ENCODE measurements around the gene TMEM204. TPM values are rescaled to one million over a fixed set of nuclear protein-coding genes. Genes with fewer than 3 reads are reported as not detected.

The TMEM204 gene
- total RNA-seq, 1 donor from 2014 or later: 3.7 TPM

GRCh38 chr16:1551166-1551565 is 17.7 kb downstream of the TMEM204 start:
- DNase-seq (ENCODE audit: low spot score in 2 of 2) (no peak), FAIRE-seq (no peak)

DNA sequence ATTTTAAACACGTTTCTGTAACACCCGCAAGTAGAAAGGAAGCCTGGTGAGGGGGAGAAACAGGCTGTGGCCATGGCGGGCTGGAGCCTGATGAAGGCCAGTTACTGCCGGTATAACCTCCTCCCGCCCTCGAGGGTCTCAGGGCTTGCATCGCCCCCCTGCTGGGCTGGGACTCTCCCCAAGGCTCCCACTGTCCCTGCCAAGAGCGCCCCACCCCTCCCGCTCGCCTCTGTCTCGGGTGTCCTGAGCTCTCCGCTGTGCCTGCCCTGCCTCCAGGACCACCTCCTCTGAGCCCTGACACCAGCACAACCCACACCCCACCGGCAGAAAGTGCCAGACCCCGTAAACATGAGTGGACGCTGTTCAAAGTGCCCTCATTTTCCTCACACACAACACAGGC is 18.7 kb downstream of the TMEM204 start:
- FAIRE-seq (no peak), DNase-seq (ENCODE audit: low spot score in 2 of 2) (no peak)

GRCh38 chr16:1553946-1554825 is 20.7 kb downstream of the TMEM204 start:
- FAIRE-seq (no peak), DNase-seq (ENCODE audit: low spot score in 2 of 2) (no peak)

DNA sequence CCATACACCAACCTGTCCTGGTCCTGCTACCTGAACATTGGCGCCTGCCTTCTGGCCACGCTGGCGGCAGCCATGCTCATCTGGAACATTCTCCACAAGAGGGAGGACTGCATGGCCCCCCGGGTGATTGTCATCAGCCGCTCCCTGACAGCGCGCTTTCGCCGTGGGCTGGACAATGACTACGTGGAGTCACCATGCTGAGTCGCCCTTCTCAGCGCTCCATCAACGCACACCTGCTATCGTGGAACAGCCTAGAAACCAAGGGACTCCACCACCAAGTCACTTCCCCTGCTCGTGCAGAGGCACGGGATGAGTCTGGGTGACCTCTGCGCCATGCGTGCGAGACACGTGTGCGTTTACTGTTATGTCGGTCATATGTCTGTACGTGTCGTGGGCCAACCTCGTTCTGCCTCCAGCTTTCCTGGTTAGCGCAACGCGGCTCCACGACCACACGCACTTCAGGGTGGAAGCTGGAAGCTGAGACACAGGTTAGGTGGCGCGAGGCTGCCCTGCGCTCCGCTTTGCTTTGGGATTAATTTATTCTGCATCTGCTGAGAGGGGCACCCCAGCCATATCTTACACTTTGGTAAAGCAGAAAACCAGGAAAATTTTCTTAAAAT is 21.5 kb downstream of the TMEM204 start:
- FAIRE-seq: no peak
- no peak for DNase-seq (ENCODE audit: low spot score in 2 of 2)

DNA sequence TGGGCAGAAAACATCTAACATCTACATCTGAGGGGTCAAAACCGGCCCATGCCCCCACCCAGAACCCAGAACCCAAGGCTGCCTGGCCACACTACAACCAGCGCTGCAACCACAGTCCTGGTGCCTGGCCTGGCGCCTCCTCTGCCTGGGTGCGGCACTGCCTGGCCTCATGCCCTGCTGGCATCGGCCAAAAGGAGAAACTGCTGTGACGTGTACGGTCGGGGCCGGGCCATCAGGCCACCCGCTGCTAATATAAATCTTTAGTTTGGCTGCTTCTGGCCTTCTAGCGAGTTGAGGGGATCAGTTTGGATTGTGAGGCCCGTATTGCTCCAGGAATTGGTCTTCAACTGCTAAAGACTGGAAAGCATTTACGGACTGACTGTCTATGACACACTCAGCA is 22.8 kb downstream of the TMEM204 start:
- DNase-seq (ENCODE audit: low spot score in 2 of 2) (no peak), FAIRE-seq (no peak)

GRCh38 chr16:1557074-1557473 is 23.6 kb downstream of the TMEM204 start:
- DNase-seq (ENCODE audit: low spot score in 2 of 2) (no peak), FAIRE-seq (no peak)

GRCh38 chr16:1557576-1557975 is 24.1 kb downstream of the TMEM204 start:
- no peak for DNase-seq (ENCODE audit: low spot score in 2 of 2)
- FAIRE-seq: no peak

GRCh38 chr16:1559446-1559975 is 26.0 kb downstream of the TMEM204 start:
- DNase-seq (ENCODE audit: low spot score in 2 of 2): no peak
- no peak for FAIRE-seq

- FAIRE-seq: no peak
Observed at GRCh38 chr16:1560153-1560552, 26.7 kb downstream of the TMEM204 start.

GRCh38 chr16:1560866-1561265 is 27.4 kb downstream of the TMEM204 start:
- FAIRE-seq (no peak), DNase-seq (ENCODE audit: low spot score in 2 of 2) (no peak)

More at GRCh38 chr16:1560153-1560552, 26.7 kb downstream of the TMEM204 start:
- no peak for DNase-seq (ENCODE audit: low spot score in 2 of 2)

- DNase-seq (ENCODE audit: low spot score in 2 of 2): no peak
- no peak for FAIRE-seq
Observed at GRCh38 chr16:1561266-1561665, 27.8 kb downstream of the TMEM204 start.

DNA sequence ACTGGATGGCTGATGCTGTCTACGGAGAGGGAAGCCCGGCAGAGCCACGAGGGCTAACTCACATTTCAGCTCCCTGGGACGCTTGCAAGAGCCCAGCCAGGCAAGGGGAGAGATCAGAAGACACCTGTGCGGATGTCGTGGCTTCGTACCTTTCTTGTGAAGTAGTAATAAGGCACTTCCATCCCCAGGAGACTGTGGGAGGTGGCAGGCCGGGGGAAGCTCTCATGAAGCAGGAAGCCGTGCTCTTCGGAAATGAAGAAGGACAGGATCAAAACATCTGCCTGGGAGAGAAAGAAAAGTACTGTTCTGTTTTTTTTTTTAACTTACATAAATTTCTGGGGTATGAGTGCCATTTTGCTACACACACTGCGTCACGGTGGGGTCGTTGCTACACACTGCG is 28.4 kb downstream of the TMEM204 start:
- DNase-seq (ENCODE audit: low spot score in 2 of 2): no peak

GRCh38 chr16:1563786-1564185 is 30.3 kb downstream of the TMEM204 start:
- DNase-seq (ENCODE audit: low spot score in 2 of 2) (no peak), FAIRE-seq (no peak)

More for the DNA sequence above, 28.4 kb downstream of the TMEM204 start:
- no peak for FAIRE-seq

DNA sequence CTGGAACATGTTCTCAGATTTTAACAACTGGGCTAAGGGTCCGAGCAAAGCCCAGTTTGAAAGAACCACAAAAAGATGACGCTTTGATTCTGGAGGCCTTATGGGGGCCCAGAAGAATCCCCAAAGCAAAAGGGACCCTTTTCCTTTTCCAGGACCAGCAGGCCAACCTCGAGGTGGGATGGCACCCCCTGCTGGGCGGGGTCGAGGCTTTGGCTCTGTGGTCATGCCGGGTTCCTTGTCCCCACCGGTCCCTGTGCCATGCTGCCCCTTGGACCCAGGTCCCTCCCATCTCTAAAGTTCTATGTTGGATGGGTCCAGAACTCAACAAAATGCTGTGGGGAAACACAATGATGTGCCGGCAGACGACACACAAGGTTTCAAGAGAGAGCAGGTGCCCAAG is 30.9 kb downstream of the TMEM204 start:
- no peak for FAIRE-seq

DNA sequence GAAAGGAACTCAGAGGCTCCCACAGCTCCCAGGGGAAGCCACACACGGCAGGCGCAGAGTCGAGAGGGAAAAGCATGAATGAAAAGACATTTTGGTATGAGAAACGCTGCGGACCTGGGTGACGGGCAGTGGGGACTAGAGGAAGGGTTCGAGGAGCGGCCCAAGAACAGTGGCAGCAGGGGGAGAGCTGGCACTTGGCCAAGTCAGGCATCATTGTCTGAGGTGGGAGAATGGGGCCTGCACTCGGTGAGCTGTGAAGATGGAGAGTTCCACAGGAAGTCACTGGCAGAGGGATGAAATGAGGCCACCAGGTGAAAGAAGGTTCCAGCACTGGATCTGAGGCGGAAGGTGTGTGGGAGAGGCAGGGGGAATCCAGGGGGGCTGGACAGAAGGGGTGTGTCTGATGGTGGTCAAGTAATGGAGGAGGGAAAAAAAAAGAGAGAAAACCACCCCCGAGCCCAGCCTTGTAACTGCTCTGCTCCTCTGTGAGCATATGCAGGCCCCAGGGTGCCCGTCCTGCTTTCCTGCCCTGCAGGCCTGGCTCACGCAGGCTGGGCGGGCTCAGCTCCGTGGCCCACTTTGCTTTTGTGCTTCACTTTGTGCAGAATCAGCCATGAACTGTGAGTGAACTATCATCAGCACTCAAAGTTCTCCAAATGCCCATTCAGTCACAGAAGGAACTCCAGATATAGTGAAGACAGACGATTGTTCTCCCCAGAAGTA is 31.8 kb downstream of the TMEM204 start:
- FAIRE-seq: no peak
- no peak for DNase-seq (ENCODE audit: low spot score in 2 of 2)

More for the DNA sequence above, 30.9 kb downstream of the TMEM204 start:
- DNase-seq (ENCODE audit: low spot score in 2 of 2): no peak

GRCh38 chr16:1567988-1568387 is 34.5 kb downstream of the TMEM204 start:
- FAIRE-seq (no peak), DNase-seq (ENCODE audit: low spot score in 2 of 2) (no peak)

DNA sequence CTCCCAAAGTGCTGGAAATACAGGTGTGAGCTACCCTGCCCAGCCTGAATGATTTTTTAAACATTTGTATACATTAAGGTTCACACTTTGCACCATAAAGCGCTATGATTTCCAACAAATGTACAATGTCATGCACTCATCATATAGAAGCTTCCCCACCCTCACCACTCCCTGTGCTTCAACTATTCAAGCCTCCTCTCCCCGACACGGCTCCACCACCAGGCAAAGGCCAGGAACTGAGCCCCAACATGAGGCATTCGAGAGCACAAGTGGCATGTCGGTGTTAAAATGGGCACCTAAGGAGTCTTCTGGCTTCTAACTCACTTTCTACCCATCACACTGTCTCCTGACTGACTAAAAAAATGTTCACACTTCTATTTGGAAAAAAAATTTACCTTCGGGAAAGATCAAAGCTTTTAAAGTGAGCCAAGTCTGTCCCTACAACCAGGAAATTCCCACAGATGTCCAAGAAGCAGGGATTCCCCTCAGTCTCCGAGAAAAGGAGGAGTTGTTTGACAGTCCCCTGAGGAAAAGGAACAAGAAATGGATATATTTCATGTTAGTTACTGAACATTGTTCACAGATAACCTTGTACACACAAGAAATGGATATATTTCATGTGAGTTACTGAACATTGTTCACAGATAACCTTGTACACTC is 37.7 kb downstream of the TMEM204 start:
- FAIRE-seq (no peak), DNase-seq (ENCODE audit: low spot score in 2 of 2) (no peak)

- FAIRE-seq: no peak
Observed at GRCh38 chr16:1572673-1573072, 39.2 kb downstream of the TMEM204 start.

DNA sequence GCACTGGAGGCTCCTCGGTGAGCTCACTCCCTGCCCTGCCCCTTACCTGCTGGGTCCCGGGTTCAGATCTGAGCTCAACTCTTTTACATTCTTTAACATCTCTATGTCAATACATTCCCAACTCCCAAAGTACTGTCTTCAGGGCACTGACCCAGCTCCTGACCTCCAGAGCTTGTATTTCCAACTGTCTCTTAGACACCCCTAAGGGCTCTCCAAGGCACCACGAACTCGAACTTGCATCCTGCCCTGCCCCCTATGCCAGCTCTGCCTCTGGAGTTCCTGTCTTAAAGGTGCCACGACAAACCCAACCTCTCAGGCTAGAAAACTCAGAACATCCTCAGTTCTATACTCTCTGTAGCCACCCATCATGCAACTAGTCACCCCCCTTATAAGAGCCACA is 39.8 kb downstream of the TMEM204 start:
- FAIRE-seq (no peak), DNase-seq (ENCODE audit: low spot score in 2 of 2) (no peak)

More at GRCh38 chr16:1572673-1573072, 39.2 kb downstream of the TMEM204 start:
- DNase-seq (ENCODE audit: low spot score in 2 of 2): no peak

DNA sequence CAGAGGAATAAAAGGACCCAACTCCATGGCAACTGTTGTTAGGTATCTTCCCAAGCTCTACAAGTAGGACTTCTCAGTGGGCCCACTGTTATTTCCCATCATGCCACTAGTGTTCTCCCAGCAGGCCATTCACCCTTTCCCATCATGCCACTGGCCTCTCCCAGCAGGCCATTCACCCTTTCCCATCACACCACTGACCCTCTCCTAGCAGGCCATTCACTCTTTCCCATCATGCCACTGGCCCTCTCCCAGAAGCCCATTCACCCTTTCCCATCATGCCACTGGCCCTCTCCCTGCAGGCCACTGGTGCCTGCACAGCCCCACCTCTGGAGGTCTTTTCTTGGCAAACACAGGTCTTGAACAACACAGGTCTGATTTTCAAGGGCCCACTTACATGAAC is 42.1 kb downstream of the TMEM204 start:
- DNase-seq (ENCODE audit: low spot score in 2 of 2): no peak
- FAIRE-seq: no peak

All from frontal cortex (tissue), 4 donors.